Right ventricle myocardium inferior (tissue), 1 donor: ENCODE measurements around the gene KIRREL1. TPM values are rescaled to one million over a fixed set of nuclear protein-coding genes. Genes with fewer than 3 reads are reported as not detected.

Experiments
- ATAC-seq: fragments of 200-7000 bp; cut with Tn5 transposase; one replicate; pipeline ENCODE4 v1.9.1; 2020; ENCODE audit warnings: mild to moderate bottlenecking, moderate library complexity
- DNase-seq: peaks from one replicate; pipeline ENCODE4 v3.0.0; 2021; ENCODE audit errors: missing footprints
- intact Hi-C: fragments of 100-400 bp; cut with DNase I; formaldehyde crosslinking; loops from one replicate; pipeline ENCODE4 v1.11.0; 2022
- total RNA-seq: library from RNA; stranded (reverse); fragmentation: NEBNext Ultra II Directional; extraction: Animal tissue kit (Norgen Biotek cat#: 25700); gene quantifications from one replicate; pipeline ENCODE4 v1.2.1, GENCODE V29; 2021
- donor health status: DM: no; HTN: yes; CAD: no; lungs with severe emphysema.

KIRREL1 gene
- total RNA-seq, 1 donor from 2014 or later, result 11.3 TPM

DNA sequence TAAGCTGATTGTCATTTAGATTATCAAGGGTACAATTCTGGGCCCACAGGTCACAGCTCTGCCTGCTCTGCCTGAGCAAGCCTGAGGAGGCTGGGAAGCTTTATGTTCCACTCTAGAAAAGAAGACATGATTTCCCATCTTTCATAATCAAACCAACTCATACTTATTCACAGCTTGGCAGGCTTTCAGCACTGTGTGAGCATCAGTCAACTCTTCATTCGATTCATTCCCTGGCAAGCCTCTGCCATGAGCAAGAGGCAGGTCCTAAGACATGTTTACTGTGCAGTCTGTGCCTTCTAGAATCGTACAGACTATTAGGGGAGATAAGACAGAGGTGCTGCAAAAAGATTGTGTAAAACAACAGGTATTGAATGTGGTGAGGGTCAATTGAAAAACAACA is 24.5 kb upstream of the KIRREL1 start:
- ATAC-seq (no peak), DNase-seq (no peak)
- intact Hi-C loops, result loop anchor here (2.0 to 10.0 kb wide), 3 partner anchors 156 to 1028 kb away; no protein-coding TSS in a partner anchor

GRCh38 chr1:157969697-157970485 is 23.6 kb upstream of the KIRREL1 start:
- intact Hi-C loops, result loop anchor here (2.0 to 10.0 kb wide), 3 partner anchors 155 to 1027 kb away; no protein-coding TSS in a partner anchor
- ATAC-seq (no peak), DNase-seq (no peak)

- no peak for ATAC-seq
- intact Hi-C loops, result no loop called here
- DNase-seq, result no peak
Observed at GRCh38 chr1:157971769-157972168, 21.7 kb upstream of the KIRREL1 start.

- intact Hi-C loops, result no loop called here
Observed at GRCh38 chr1:157975228-157975950, 18.1 kb upstream of the KIRREL1 start.

DNA sequence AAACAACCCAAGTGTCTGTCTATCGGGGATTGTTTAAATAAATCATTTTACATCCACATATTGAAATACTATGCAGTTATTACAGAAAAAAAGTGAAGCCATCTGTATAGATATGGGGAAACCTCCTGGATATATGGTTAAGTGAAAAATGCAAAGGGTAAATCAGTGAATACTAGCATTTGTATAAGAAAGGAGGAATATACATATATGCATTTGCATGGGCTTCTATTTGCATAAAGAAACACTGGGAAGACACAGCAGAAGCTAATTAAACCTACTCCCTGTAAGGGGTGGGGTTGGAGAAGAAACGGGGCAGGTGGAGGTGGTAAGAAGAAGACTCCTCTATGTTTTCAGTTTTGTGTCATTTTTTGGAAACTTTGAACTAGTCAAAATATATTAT is 16.6 kb upstream of the KIRREL1 start:
- ATAC-seq (no peak), DNase-seq (no peak)
- intact Hi-C loops, result no loop called here

More at GRCh38 chr1:157975228-157975950, 18.1 kb upstream of the KIRREL1 start:
- ATAC-seq (no peak), DNase-seq (no peak)

DNA sequence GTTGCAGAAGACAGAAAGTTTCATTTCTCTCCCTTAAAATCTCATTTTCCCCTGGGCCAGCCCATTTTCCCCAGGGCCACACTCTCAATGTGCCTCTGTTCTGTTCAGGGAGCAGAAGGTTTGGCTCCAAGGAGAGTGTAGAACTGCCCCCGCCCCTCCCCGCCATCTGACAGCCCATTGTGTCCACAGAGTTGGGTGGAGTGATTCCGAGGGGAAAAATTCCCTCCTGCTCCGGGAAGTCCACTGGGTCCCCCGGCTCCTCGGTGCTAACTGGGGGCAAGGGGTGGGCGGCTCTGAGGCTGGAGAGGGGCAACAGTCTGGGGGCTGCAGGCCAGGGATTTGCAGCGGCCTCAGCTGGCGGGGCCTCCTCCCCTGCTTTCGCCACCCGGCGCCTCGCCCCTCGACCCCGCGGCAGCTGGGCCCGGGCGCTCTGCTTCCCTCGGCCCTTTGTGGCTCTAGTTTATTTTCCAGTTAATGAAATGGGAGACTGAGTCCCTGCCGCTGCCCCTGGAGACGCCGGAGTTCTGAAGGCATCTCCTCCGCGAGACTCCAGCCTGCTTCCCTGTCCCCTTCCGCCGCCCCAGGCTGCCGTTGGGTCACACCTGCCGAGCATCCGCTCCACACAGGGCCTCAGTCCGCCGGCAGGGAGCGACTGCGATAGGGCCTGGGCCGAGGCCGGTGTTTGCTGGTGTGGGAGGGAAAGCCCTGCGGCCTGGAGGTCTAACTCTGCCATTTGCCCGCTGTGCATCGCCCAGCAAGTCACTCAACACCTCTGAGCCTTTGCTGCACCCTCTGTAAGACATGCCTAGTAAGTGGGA is 14.7 kb upstream of the KIRREL1 start:
- no peak for DNase-seq
- peak; percentile 44 for ATAC-seq
- intact Hi-C loops, result no loop called here

- intact Hi-C loops, result no loop called here
- no peak for ATAC-seq
Observed at GRCh38 chr1:157982136-157982535, 11.3 kb upstream of the KIRREL1 start.

DNA sequence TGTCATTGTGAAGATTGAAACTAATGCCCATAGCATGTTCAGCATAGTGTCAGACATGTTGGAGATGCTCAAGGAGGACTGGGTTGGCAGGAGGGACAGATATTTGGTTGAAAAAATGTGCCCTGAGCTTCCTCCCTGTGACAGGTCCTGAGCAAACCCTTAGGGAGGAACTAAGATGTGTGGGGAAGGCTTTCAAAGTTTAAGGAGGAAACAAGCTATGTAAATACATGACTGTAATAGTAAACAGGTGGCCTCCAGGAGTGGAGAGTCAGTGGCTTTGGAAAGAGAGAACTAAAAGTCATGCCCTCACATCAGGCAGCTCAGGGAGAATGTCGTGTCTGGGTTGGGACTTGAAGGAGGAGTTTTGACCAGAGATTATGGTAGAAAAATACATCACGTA is 9.7 kb upstream of the KIRREL1 start:
- ATAC-seq, result no peak
- intact Hi-C loops, result no loop called here
- DNase-seq, result no peak

More at GRCh38 chr1:157982136-157982535, 11.3 kb upstream of the KIRREL1 start:
- no peak for DNase-seq

- intact Hi-C loops, result no loop called here
- DNase-seq, result no peak
- ATAC-seq, result no peak
Observed at GRCh38 chr1:157984469-157984868, 9.0 kb upstream of the KIRREL1 start.

DNA sequence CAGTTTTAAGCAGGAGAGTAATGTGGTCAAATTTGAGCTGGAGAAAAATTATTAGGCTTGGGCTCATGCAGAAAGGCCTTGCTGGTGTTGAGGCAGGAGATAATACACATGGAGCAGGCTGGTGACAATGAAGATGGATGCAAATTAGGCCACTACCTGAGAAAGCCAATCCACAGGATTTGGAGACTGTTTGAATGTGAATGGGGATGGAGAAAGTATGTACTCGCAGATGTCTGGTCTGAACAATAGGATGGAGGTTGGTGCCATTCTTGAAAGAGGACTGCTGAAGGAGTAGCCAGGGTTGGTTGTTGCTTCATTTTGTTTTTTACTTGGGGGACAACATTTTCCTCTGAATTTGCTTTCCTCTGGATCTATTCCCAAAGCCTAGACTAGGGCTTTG is 8.0 kb upstream of the KIRREL1 start:
- no peak for DNase-seq
- no peak for ATAC-seq
- intact Hi-C loops, result no loop called here

- ATAC-seq (no peak), DNase-seq (no peak)
- intact Hi-C loops, result no loop called here
Observed at GRCh38 chr1:157988002-157988401, 5.4 kb upstream of the KIRREL1 start.

- DNase-seq (no peak), ATAC-seq (peak; percentile 78)
- intact Hi-C loops, result loop anchor here (1.0 to 2.0 kb wide), 4 partner anchors 27 to 133 kb away; no protein-coding TSS in a partner anchor
Observed at GRCh38 chr1:157992031-157992832, 1.2 kb upstream of the KIRREL1 start.

DNA sequence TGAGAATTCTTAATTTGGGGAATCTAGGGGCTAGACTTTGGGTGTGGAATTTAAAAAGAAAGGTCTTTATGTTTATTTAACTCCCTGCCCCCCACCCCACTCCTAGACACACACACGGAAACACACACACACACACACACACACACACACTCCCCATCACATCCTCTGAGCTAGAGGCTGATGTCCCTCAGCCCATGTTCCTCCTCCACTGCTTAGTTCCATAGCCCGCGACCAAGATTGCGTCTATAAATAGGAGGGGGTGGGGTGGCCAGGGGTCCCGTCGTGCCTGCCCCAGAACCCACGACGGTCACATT is 655 bp upstream of the KIRREL1 start:
- DNase-seq, result no peak
- intact Hi-C loops, result loop anchor here (1.0 to 2.0 kb wide), 4 partner anchors 27 to 132 kb away; no protein-coding TSS in a partner anchor
- peak; percentile 10 for ATAC-seq

- DNase-seq (no peak), ATAC-seq (peak; percentile 26)
- intact Hi-C loops, result loop anchor here (2.0 kb wide), 1 partner anchor 131 kb away; no protein-coding TSS in a partner anchor
Observed at GRCh38 chr1:157993918-157994605, 617 bp downstream of the KIRREL1 start.

GRCh38 chr1:157994704-157995582 is 1.5 kb downstream of the KIRREL1 start:
- ATAC-seq (no peak), DNase-seq (no peak)
- intact Hi-C loops, result no loop called here

GRCh38 chr1:157995583-157996169 is 2.2 kb downstream of the KIRREL1 start:
- DNase-seq, result no peak
- ATAC-seq, result no peak
- intact Hi-C loops, result no loop called here

- intact Hi-C loops, result no loop called here
- DNase-seq (no peak), ATAC-seq (no peak)
Observed at GRCh38 chr1:157996433-157996832, 3.0 kb downstream of the KIRREL1 start.
